GM06990 (cell line): Measurements from ENCODE around the gene FAM3C.
A peak's percentile ranks its signal among the peaks of the same experiment; 100 is the strongest.
"Not testable (repeated sequence)": the region's sequence is repeated elsewhere in the genome, so short reads cannot be mapped to it uniquely, and the experiment has no call there.

Experiments used
- DNase-seq: peaks from one replicate; pipeline ENCODE4 v3.0.0-alpha.2; 2011; ENCODE audit not compliant: insufficient read length; ENCODE audit errors: extremely low read depth
- H3K27me3 ChIP-seq: replicated peaks from 2 replicates; pipeline ENCODE4 v1.6.0; 2011; ENCODE audit warnings: low read length; ENCODE audit not compliant: control insufficient read depth, insufficient read depth
- H3K36me3 ChIP-seq: 2 replicates; pipeline ENCODE4 v1.5.1; 2011; ENCODE audit warnings: low read length; ENCODE audit not compliant: control insufficient read depth, insufficient read depth
- H3K4me3 ChIP-seq: replicated peaks from 2 replicates; pipeline ENCODE4 v1.5.1; 2011; ENCODE audit warnings: low read depth, mild to moderate bottlenecking, control low read depth, low read length
- CTCF ChIP-seq: IDR thresholded peaks from 2 replicates; pipeline ENCODE4 v1.5.1; 2011; ENCODE audit warnings: low read length, control low read depth, mild to moderate bottlenecking, inconsistent platforms; ENCODE audit not compliant: insufficient read depth, poor library complexity, severe bottlenecking

The FAM3C gene

GRCh38 chr7:121395961-121396757 lies at the start of gene FAM3C:
FAM3C (minus strand) TSS chr7:121396308; CDS start chr7:121382969, 13,339 bp downstream.
- TF ChIP-seq CTCF, result no peak
- peak; percentile 95 for DNase-seq
- Histone ChIP-seq H3K27me3 (no peaks in the 10 kb centered on the region), H3K4me3 (peak within 1 kb of the TSS; percentile 70), H3K36me3 (no peaks in the 10 kb centered on the region)

GRCh38 chr7:121442845-121443244 lies 46.7 kb upstream of the FAM3C start:
- H3K36me3 ChIP-seq, result no peaks in the 10 kb centered on the region
- H3K4me3 ChIP-seq, result no peak overlapping the region
- DNase-seq, result no peak
- TF ChIP-seq CTCF, result no peak
- no peaks in the 10 kb centered on the region for H3K27me3 ChIP-seq

GRCh38 chr7:121440857-121441503 lies 44.9 kb upstream of the FAM3C start:
- no peaks in the 10 kb centered on the region for H3K36me3 ChIP-seq
- peak; percentile 13 for DNase-seq
- peak overlapping the region; percentile 10; the same call in 1 of the 2 replicates for H3K4me3 ChIP-seq
- no peaks in the 10 kb centered on the region for H3K27me3 ChIP-seq
- no peak for TF ChIP-seq CTCF

GRCh38 chr7:121438043-121438955 lies 42.2 kb upstream of the FAM3C start:
- DNase-seq, result peak; percentile 29
- not testable (repeated sequence) for H3K36me3 ChIP-seq, H3K4me3 ChIP-seq, H3K27me3 ChIP-seq

GRCh38 chr7:121437470-121437869 lies 41.4 kb upstream of the FAM3C start:
- TF ChIP-seq CTCF, result no peak
- no peak overlapping the region for H3K4me3 ChIP-seq
- H3K27me3 ChIP-seq, result no peaks in the 10 kb centered on the region

More at GRCh38 chr7:121437470-121437869, 41.4 kb upstream of the FAM3C start:
- DNase-seq, result no peak
- H3K36me3 ChIP-seq, result no peaks in the 10 kb centered on the region
